Omental fat pad (tissue), 4 donors: ENCODE measurements around the gene KLC4. TPM values are rescaled to one million over a fixed set of nuclear protein-coding genes. Genes with fewer than 3 reads are reported as not detected.

Experiments
- ATAC-seq: fragments of 150-250 bp; one replicate; pipeline ENCODE4 v1.9.1; 2016; ENCODE audit warnings: mild to moderate bottlenecking, moderate library complexity; ENCODE audit not compliant: low FRiP score
- DNase-seq: peaks from one replicate; pipeline ENCODE4 v3.0.0-alpha.2; 2019; ENCODE audit warnings: low spot score
- total RNA-seq, 4 donors: library from RNA; depleted of rRNA; stranded (reverse); fragments of >200 nt; gene quantifications; one replicate each; pipeline ENCODE4 v1.1.0, GENCODE V29; 2016
- TF ChIP-seq, protein P1 (sequence below), 3 donors: fragments of 450-650 bp; IDR thresholded peaks; one replicate each; pipeline ENCODE4 v1.5.1; 2016 to 2017; ENCODE audit warnings: antibody characterized with exemption in 3 of 3, mild to moderate bottlenecking in 3 of 3, moderate library complexity in 2 of 3

KLC4 gene
- total RNA-seq, 4 donors from 2014 or later = 15.2 to 21.1 (median 16.5) TPM

DNA sequence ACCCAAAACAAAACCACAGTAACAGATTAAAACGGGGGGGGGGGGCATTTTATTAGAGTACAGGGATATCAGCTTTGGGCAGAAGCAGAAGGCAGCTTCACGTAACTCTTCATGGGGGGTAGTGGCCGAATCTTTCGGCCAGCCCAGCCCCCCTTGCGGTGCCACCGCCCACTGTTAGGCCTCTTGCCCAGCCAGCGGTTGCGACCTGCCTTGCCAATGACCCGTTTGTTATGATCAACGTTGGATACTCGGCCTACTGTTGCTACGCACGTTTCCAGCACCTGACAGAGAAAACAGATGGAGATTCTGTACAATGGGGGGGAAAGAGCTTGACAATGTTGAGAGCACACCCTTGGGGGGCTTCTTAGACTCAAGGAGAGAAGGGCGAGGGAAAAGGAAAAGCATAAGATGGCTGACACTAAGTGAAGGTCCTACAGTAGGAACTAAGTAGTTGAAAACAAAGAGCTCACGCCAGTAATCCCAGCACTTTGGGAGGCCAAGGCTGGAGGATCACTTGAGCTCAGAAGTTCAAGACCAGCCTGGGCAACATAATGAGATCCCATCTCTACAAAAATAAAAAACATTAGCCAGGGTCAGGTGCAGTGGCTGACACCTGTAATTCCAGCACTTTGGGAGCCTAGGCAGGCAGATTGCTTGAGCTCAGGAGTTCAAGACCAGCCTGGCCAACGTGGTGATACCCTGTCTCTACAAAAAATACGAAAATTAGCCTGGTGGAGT, 5.1 kb upstream of the KLC4 start:
- TF ChIP-seq, protein P1, sequence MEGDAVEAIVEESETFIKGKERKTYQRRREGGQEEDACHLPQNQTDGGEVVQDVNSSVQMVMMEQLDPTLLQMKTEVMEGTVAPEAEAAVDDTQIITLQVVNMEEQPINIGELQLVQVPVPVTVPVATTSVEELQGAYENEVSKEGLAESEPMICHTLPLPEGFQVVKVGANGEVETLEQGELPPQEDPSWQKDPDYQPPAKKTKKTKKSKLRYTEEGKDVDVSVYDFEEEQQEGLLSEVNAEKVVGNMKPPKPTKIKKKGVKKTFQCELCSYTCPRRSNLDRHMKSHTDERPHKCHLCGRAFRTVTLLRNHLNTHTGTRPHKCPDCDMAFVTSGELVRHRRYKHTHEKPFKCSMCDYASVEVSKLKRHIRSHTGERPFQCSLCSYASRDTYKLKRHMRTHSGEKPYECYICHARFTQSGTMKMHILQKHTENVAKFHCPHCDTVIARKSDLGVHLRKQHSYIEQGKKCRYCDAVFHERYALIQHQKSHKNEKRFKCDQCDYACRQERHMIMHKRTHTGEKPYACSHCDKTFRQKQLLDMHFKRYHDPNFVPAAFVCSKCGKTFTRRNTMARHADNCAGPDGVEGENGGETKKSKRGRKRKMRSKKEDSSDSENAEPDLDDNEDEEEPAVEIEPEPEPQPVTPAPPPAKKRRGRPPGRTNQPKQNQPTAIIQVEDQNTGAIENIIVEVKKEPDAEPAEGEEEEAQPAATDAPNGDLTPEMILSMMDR (IDR thresholded peaks at IDR 0.05) = no peak
- DNase-seq (no peak), ATAC-seq (no peak)

DNA sequence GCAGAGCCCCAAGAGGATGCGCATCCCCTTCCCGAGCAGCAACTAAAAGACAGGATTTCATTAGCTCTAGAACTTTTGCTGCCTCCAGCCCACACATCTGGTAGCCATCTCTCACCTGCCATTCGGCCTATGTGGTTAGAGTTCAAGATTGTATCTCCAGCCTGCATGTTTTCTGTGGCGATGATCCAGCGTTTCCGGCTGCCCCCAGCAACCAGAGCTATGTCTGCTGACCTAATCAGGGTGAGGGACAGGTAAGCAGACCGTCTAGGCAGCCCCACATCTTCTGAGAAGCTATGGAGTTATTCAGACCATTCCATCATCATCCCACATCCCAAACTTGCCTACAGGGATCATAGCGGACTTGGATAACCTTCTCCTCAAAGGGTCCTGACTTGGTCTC, 3.5 kb upstream of the KLC4 start:
- DNase-seq = no peak
- no peak for ATAC-seq
- TF ChIP-seq, protein P1 (IDR thresholded peaks at IDR 0.05) = no peak

DNA sequence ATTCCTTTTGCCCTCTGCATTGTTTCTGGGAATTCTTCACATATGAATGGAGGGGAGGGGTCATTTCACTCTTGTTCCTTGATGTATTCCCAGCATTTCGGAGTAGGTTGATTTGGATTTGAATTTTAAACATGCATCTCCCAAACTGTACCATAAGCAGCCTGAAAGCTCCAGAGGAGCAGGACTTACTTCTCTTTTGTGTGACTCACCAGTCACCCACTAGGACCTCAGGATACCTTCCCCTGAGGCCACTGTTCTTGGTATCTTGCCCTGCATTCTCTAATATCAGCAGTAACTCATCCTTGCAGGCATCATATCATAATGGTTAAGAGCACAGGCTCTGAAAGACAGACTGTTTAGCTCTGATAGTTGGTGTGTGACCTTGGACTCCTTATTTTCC, 900 bp upstream of the KLC4 start:
- no peak for DNase-seq
- ATAC-seq = no peak
- TF ChIP-seq, protein P1 (IDR thresholded peaks at IDR 0.05) = no peak

DNA sequence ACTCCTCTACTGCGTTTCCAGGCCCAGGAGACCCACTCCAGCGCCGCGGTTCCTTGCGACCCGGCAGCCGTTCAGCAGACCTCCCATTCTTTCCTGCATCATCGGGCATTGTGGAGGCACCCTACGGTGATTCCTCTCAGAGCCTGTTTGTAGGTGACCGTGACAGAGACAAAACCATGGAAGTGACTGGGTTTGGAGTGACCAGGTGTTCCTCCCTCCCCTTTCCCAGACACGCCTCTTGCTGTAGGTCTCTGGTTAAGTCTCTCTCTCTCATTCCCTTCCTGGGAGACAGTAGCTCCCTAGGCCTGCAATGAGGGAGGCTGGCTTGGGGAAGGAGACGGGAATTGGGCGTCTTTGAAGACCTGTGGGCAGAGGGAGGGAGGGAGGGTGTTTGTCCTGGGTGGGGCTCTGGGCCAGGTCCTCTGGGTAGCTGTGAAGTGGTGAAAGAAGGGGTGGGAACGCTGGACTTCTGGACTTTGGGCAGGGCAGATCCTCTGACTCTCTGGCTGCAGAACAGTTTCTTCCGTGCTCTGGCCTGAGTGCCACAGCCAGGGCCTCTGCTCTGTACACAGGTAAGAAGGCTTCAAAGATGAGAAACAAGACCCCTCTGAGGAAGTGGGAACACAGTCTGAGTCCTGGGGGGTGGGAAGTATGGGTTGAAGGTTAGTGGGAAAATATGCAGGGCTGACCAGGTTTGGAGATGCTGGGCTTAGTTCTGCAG, 763 bp downstream of the KLC4 start:
- DNase-seq (no peak), ATAC-seq (no peak)
- TF ChIP-seq, protein P1 (IDR thresholded peaks at IDR 0.05) = no peak

DNA sequence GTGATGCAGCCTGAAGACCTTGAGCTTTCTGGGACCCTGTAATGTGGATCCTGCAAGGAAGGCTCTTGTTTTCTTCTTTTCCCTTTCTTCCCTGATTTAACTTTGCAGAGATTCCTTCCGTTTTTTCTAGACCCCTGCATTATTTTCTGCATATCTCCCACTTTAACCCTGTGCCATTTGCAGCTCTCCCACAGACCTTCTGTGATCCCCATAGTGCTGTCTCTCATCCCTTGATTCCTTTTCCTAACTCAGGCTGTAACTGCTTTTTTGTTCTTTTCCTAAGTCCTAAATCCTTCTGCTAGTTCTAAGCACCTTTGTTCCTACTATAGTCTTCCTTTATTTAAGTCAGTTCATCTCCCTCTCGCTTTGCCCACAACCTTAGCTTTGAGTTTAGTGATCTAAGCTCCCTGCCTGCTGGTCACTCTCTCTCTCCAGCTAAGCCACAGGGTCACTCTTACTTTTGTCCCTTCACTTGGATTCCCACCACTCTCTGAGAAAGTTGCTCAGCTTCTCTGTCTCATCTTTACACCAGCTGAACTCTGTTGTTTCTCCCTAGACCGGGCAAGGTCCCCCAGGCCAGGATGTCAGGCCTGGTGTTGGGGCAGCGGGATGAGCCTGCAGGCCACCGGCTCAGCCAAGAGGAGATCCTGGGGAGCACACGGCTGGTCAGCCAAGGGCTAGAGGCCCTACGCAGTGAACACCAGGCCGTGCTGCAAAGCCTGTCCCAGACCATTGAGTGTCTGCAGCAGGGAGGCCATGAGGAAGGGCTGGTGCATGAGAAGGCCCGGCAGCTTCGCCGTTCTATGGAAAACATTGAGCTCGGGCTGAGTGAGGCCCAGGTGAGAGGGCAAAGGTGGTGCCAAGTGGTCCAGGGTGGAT, 1.6 kb downstream of the KLC4 start:
- ATAC-seq (no peak), DNase-seq (no peak)
- TF ChIP-seq, protein P1 (IDR thresholded peaks at IDR 0.05) = no peak

DNA sequence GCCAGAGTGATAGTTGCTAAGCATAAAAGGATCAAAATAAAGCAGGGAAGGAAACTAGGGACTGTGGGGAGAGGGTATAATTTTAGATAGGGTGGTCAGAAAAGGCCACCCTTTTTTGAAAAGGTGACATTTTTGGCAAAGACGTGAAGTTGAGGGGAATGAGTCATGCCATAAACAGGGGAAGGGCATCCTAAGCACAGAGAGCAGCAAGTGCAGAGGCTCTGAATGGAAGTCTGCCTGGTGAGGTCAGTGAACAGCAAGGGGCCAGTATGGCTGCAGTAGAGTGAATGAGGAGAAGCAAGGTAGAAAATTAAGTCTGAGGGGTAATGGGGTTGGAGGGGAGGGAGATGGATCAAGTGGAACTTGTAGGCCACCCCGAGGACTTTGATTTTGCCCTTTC, 2.4 kb downstream of the KLC4 start:
- TF ChIP-seq, protein P1 (IDR thresholded peaks at IDR 0.05) = no peak
- DNase-seq (no peak), ATAC-seq (no peak)
